WTC11 (cell line): ENCODE measurements around the gene KAZN.

Experiments
- CBFB ChIP-seq: sonication (generic); formaldehyde crosslinking; IDR thresholded peaks from 2 replicates; pipeline ENCODE4 v1.8.1; 2022; ENCODE audit warnings: mild to moderate bottlenecking, low read depth, missing genetic modification reagents
- CTCF ChIP-seq: fragments of 200-600 bp; IDR thresholded peaks from 2 replicates; pipeline ENCODE4 v1.8.0; 2022; ENCODE audit warnings: antibody characterized with exemption
- ETV6 ChIP-seq: sonication (generic); formaldehyde crosslinking; IDR thresholded peaks from 2 replicates; pipeline ENCODE4 v1.8.1; 2022; ENCODE audit warnings: mild to moderate bottlenecking, missing genetic modification reagents
- GABPB1 ChIP-seq: sonication (generic); formaldehyde crosslinking; IDR thresholded peaks from 2 replicates; pipeline ENCODE4 v1.8.1; 2023; ENCODE audit warnings: mild to moderate bottlenecking, missing genetic modification reagents
- JUN ChIP-seq: sonication (generic); formaldehyde crosslinking; IDR thresholded peaks from 2 replicates; pipeline ENCODE4 v1.8.0; 2023; ENCODE audit warnings: mild to moderate bottlenecking, missing genetic modification reagents
- NFATC4 ChIP-seq: fragments of 250-450 bp; sonication (Bioruptor Pico); IDR thresholded peaks from 2 replicates; pipeline ENCODE4 v1.9.0; 2021; ENCODE audit warnings: mild to moderate bottlenecking
- SMAD4 ChIP-seq: sonication (generic); formaldehyde crosslinking; IDR thresholded peaks from 2 replicates; pipeline ENCODE4 v1.8.0; 2022; ENCODE audit warnings: mild to moderate bottlenecking, missing genetic modification reagents
- SP1 ChIP-seq: sonication (generic); formaldehyde crosslinking; conservative IDR thresholded peaks from 2 replicates; pipeline ENCODE4 v1.8.1; 2022; ENCODE audit warnings: missing genetic modification reagents
- TP53 ChIP-seq: sonication (generic); formaldehyde crosslinking; IDR thresholded peaks from 2 replicates; pipeline ENCODE4 v1.8.1; 2023; ENCODE audit warnings: mild to moderate bottlenecking, missing genetic modification reagents
- ZBTB21 ChIP-seq: sonication (generic); formaldehyde crosslinking; IDR thresholded peaks from 2 replicates; pipeline ENCODE4 v1.8.1; 2023; ENCODE audit warnings: mild to moderate bottlenecking, missing genetic modification reagents, borderline replicate concordance
- TF ChIP-seq, protein P1 (sequence below): sonication (generic); formaldehyde crosslinking; IDR thresholded peaks from 2 replicates; pipeline ENCODE4 v1.8.1; 2022; ENCODE audit warnings: low read depth, mild to moderate bottlenecking, moderate library complexity, missing genetic modification reagents, borderline replicate concordance
- TF ChIP-seq, protein P2 (sequence below): sonication (generic); formaldehyde crosslinking; IDR thresholded peaks from 2 replicates; pipeline ENCODE4 v1.8.1; 2022; ENCODE audit warnings: mild to moderate bottlenecking, missing genetic modification reagents, moderate library complexity, borderline replicate concordance
- TF ChIP-seq, protein P3 (sequence below): sonication (generic); formaldehyde crosslinking; IDR thresholded peaks from 2 replicates; pipeline ENCODE4 v1.8.1; 2022; ENCODE audit warnings: low read depth, missing genetic modification reagents, borderline replicate concordance

- TF ChIP-seq CTCF (no peak), JUN (CRISPR knock-in tag) (no peak), GABPB1 (CRISPR knock-in tag) (no peak), ZBTB21 (no peak), SP1 (CRISPR knock-in tag) (no peak), NFATC4 (CRISPR knock-in tag) (no peak), CBFB (CRISPR knock-in tag) (no peak), ETV6 (no peak), SMAD4 (CRISPR knock-in tag) (no peak), TP53 (no peak)
- TF ChIP-seq, protein P1, sequence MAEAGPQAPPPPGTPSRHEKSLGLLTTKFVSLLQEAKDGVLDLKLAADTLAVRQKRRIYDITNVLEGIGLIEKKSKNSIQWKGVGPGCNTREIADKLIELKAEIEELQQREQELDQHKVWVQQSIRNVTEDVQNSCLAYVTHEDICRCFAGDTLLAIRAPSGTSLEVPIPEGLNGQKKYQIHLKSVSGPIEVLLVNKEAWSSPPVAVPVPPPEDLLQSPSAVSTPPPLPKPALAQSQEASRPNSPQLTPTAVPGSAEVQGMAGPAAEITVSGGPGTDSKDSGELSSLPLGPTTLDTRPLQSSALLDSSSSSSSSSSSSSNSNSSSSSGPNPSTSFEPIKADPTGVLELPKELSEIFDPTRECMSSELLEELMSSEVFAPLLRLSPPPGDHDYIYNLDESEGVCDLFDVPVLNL (CRISPR knock-in tag): no peak
- TF ChIP-seq, protein P2, sequence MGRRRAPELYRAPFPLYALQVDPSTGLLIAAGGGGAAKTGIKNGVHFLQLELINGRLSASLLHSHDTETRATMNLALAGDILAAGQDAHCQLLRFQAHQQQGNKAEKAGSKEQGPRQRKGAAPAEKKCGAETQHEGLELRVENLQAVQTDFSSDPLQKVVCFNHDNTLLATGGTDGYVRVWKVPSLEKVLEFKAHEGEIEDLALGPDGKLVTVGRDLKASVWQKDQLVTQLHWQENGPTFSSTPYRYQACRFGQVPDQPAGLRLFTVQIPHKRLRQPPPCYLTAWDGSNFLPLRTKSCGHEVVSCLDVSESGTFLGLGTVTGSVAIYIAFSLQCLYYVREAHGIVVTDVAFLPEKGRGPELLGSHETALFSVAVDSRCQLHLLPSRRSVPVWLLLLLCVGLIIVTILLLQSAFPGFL (CRISPR knock-in tag): no peak
- TF ChIP-seq, protein P3, sequence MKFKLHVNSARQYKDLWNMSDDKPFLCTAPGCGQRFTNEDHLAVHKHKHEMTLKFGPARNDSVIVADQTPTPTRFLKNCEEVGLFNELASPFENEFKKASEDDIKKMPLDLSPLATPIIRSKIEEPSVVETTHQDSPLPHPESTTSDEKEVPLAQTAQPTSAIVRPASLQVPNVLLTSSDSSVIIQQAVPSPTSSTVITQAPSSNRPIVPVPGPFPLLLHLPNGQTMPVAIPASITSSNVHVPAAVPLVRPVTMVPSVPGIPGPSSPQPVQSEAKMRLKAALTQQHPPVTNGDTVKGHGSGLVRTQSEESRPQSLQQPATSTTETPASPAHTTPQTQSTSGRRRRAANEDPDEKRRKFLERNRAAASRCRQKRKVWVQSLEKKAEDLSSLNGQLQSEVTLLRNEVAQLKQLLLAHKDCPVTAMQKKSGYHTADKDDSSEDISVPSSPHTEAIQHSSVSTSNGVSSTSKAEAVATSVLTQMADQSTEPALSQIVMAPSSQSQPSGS (CRISPR knock-in tag): no peak
These were observed 49.3 kb downstream of the KAZN start for GRCh38 chr1:14647777-14648176.
